HepG2 (cell line): Measurements from ENCODE around the gene SRRM3. TPM values are rescaled to one million over a fixed set of nuclear protein-coding genes. Genes with fewer than 3 reads are reported as not detected.
A peak's percentile ranks its signal among the peaks of the same experiment; 100 is the strongest.

Experiments used
- AGO2 ChIP-seq: fragments of 200-400 bp; formaldehyde crosslinking; optimal IDR thresholded peaks from 2 replicates; pipeline ENCODE3; 2017; ENCODE audit warnings: mild to moderate bottlenecking, low read depth, low read length, moderate library complexity
- CENPT ChIP-seq: sonication (generic); formaldehyde crosslinking; IDR thresholded peaks from 2 replicates; pipeline ENCODE4 v1.8.0; 2022; ENCODE audit warnings: low read depth, mild to moderate bottlenecking, moderate library complexity, missing genetic modification reagents
- EHMT2 ChIP-seq: fragments of 200-600 bp; sonication (generic); IDR thresholded peaks from 2 replicates; pipeline ENCODE4 v1.7.0; 2017; ENCODE audit warnings: antibody characterized with exemption, low read depth, low read length, borderline replicate concordance
- RERE ChIP-seq: IDR thresholded peaks from 2 replicates; pipeline ENCODE4 v1.6.1; 2016; ENCODE audit warnings: low read depth, missing genetic modification reagents, missing compliant biosample characterization
- XRCC5 ChIP-seq: fragments of 200-400 bp; formaldehyde crosslinking; optimal IDR thresholded peaks from 2 replicates; pipeline ENCODE3; 2017; ENCODE audit warnings: mild to moderate bottlenecking, low read length
- ZBTB8A ChIP-seq: sonication (generic); formaldehyde crosslinking; IDR thresholded peaks from 2 replicates; pipeline ENCODE4 v1.4.0; 2020; ENCODE audit warnings: mild to moderate bottlenecking, low read depth, missing genetic modification reagents, borderline replicate concordance
- ZHX1 ChIP-seq: sonication (generic); formaldehyde crosslinking; IDR thresholded peaks from 2 replicates; pipeline ENCODE4 v1.8.1; 2022; ENCODE audit warnings: low read depth, mild to moderate bottlenecking, missing genetic modification reagents
- ZHX2 ChIP-seq, 2 experiments: sonication (generic) in 1 of 2; formaldehyde crosslinking in 1 of 2; IDR thresholded peaks; 2 replicates each; pipeline versions ENCODE4 v1.6.1 to v1.9.0; 2014 to 2022; ENCODE audit warnings: antibody characterized with exemption in 1 of 2, borderline replicate concordance in 1 of 2, inconsistent platforms in 1 of 2, low read depth in 1 of 2, missing genetic modification reagents in 1 of 2
- ZNF33B ChIP-seq: sonication (generic); formaldehyde crosslinking; IDR thresholded peaks from 2 replicates; pipeline ENCODE4 v1.5.1; 2020; ENCODE audit warnings: mild to moderate bottlenecking, missing genetic modification reagents
- ZUFSP ChIP-seq: sonication (generic); formaldehyde crosslinking; IDR thresholded peaks from 2 replicates; pipeline ENCODE4 v1.9.0; 2021; ENCODE audit warnings: missing genetic modification reagents, mild to moderate bottlenecking, borderline replicate concordance
- polyA plus RNA-seq, 8 experiments: library from polyadenylated mRNA; depleted of rRNA in 3 of 8; stranded (reverse) in 7 of 8; unstranded in 1 of 8; fragments of >200 nt; fragmentation: Illumina TruSeq in 4 of 8; extraction: Trizol in 4 of 8; gene quantifications; 2 replicates each; pipeline versions ENCODE4 v1.2.1 to v1.2.3, GENCODE V29; 2011 to 2016; ENCODE audit warnings: low read depth in 4 of 8, missing spikeins in 1 of 8, mixed read lengths in 1 of 8; ENCODE audit not compliant: insufficient read depth in 1 of 8
- total RNA-seq, 5 experiments: library from RNA; depleted of rRNA; stranded (reverse); fragments of >200 nt; fragmentation: Illumina TruSeq; extraction: Trizol; gene quantifications; 2 replicates each; pipeline ENCODE4 v1.2.3, GENCODE V29; 2016; ENCODE audit warnings: low read depth in 1 of 5
- TF ChIP-seq, protein P1 (sequence below): sonication (generic); formaldehyde crosslinking; IDR thresholded peaks from 2 replicates; pipeline ENCODE4 v1.4.0; 2020; ENCODE audit warnings: missing genetic modification reagents, low read depth, mild to moderate bottlenecking, borderline replicate concordance

Gene SRRM3
- total and polyA plus RNA-seq, 2 of the 13 experiments (the other 11 are each of a cell fraction or from before 2014, with no cell fraction given): 0.13 to 0.54 TPM

- TF ChIP-seq RERE (CRISPR knock-in tag) (no peak), ZBTB8A (CRISPR knock-in tag) (no peak), ZNF33B (no peak), ZUFSP (CRISPR knock-in tag) (no peak), AGO2 (no peak), EHMT2 (0 out of 2 replicates have a peak, but pooled peaks have one; percentile 22), XRCC5 (no peak), ZHX2 (IDR thresholded peaks at IDR 0.05; ENCODE audit: low read depth) (no peak), ZHX2 (CRISPR knock-in tag; IDR thresholded peaks at IDR 0.05; ENCODE audit: borderline replicate concordance) (no peak), CENPT (CRISPR knock-in tag) (no peak), ZHX1 (CRISPR knock-in tag) (no peak)
- TF ChIP-seq, protein P1, sequence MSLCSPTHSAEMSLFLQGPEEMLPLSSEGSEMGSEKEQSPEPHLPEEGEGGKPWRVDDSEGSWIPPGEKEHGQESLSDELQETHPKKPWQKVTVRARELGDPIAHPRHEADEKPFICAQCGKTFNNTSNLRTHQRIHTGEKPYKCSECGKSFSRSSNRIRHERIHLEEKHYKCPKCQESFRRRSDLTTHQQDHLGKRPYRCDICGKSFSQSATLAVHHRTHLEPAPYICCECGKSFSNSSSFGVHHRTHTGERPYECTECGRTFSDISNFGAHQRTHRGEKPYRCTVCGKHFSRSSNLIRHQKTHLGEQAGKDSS (CRISPR knock-in tag): peak; percentile 68; the same call in 1 of the 2 replicates
Observed at GRCh38 chr7:76225379-76225778, 23.7 kb downstream of the SRRM3 start (continued).
